DOHH2 (cell line): ENCODE data around the gene UPK1A.
A peak's percentile ranks its signal among the peaks of the same experiment; 100 is the strongest.

Source experiments
- H3F3A ChIP-seq: fragments of 200-600 bp; sonication (generic), shearing (Covaris generic); 2 replicates; pipeline ENCODE4 v1.6.0; 2016; ENCODE audit warnings: antibody characterized with exemption, mild to moderate bottlenecking; ENCODE audit not compliant: control insufficient read depth, insufficient read depth
- H3K27ac ChIP-seq: fragments of 200-600 bp; sonication (generic); 2 replicates; pipeline ENCODE4 v1.5.1; 2014; ENCODE audit warnings: low read depth, mild to moderate bottlenecking, low read length, moderate library complexity
- H3K27me3 ChIP-seq: fragments of 200-600 bp; sonication (generic); 2 replicates; pipeline ENCODE4 v1.6.1; 2014; ENCODE audit warnings: mild to moderate bottlenecking, low read length, mixed read lengths; ENCODE audit not compliant: control insufficient read depth
- H3K36me3 ChIP-seq: fragments of 200-600 bp; sonication (generic); 2 replicates; pipeline ENCODE4 v1.6.1; 2014; ENCODE audit warnings: mild to moderate bottlenecking, low read length, moderate library complexity, mixed read lengths; ENCODE audit not compliant: control insufficient read depth
- H3K4me1 ChIP-seq: fragments of 200-600 bp; sonication (generic); 2 replicates; pipeline ENCODE4 v1.6.1; 2014; ENCODE audit warnings: mild to moderate bottlenecking, low read length, mixed read lengths; ENCODE audit not compliant: control insufficient read depth
- H3K4me2 ChIP-seq: fragments of 200-600 bp; sonication (generic); 2 replicates; pipeline ENCODE4 v1.6.0; 2014; ENCODE audit warnings: mild to moderate bottlenecking, low read length, moderate library complexity
- H3K4me3 ChIP-seq: fragments of 200-600 bp; sonication (generic); 2 replicates; pipeline ENCODE4 v1.5.1; 2014; ENCODE audit warnings: mild to moderate bottlenecking, low read length, mixed read lengths
- H3K79me2 ChIP-seq: fragments of 200-600 bp; sonication (generic); 2 replicates; pipeline ENCODE4 v1.6.1; 2014; ENCODE audit warnings: mild to moderate bottlenecking, low read length, mixed read lengths; ENCODE audit not compliant: control insufficient read depth
- H3K9me2 ChIP-seq: fragments of 200-600 bp; sonication (generic); replicated peaks from 2 replicates; pipeline ENCODE4 v1.6.1; 2014; ENCODE audit warnings: mild to moderate bottlenecking, low read length, mixed read lengths; ENCODE audit not compliant: control insufficient read depth
- H3K9me3 ChIP-seq: fragments of 200-600 bp; sonication (generic); 2 replicates; pipeline ENCODE4 v1.6.1; 2014; ENCODE audit warnings: antibody characterized with exemption, low read length, mixed read lengths; ENCODE audit not compliant: control insufficient read depth, insufficient read depth
- H4K20me1 ChIP-seq: fragments of 200-600 bp; sonication (generic); 2 replicates; pipeline ENCODE4 v1.6.0; 2014; ENCODE audit warnings: low read depth, mild to moderate bottlenecking, antibody characterized with exemption, low read length, moderate library complexity; ENCODE audit not compliant: control insufficient read depth, insufficient read depth
- EZH2phosphoT487 ChIP-seq: fragments of 200-600 bp; sonication (generic); IDR thresholded peaks from 2 replicates; pipeline ENCODE4 v1.6.1; 2017; ENCODE audit warnings: borderline replicate concordance, mild to moderate bottlenecking, antibody characterized with exemption, low read length, moderate library complexity, mixed read lengths
- TF ChIP-seq, protein P1 (sequence below): fragments of 200-600 bp; sonication (generic); IDR thresholded peaks from one replicate; pipeline ENCODE4 v1.5.1; 2014; ENCODE audit warnings: antibody characterized with exemption, mild to moderate bottlenecking, low read depth, low read length; ENCODE audit not compliant: poor library complexity, severe bottlenecking

The UPK1A gene

DNA sequence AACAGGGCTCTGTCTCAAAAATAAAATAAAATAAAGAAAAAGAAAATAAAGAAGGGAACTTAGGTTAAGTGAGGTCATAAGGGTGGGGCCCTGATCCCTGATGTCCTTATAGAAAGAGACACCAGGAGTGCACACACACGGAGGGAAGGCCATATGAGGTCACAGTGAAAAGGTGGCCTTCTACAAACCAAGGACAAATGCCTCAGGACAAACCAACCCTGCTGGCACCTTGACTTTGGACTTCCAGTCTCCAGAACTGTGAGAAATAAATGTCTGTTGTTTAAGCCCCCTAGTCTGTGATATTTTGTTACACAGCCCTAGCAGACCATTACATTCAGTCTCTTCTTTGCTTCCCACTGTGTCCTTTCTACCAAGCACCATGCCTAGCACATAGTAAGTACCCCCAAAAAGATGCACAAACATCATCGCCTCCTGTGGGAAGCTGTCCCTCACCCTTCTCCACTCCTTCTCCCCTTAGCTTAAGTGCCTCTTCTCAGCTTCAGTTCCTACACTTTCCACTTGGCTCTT, 29.6 kb downstream of the UPK1A start:
- H3K27me3 ChIP-seq = 0 out of 2 replicates have a peak, but pooled peaks cover 2% of the 10 kb centered on the region
- no peak overlapping the region for H3K4me3 ChIP-seq
- peaks cover 4% of the 10 kb centered on the region; the same call in 1 of the 2 replicates for H3K4me1 ChIP-seq
- H3K36me3 ChIP-seq = no peaks in the 10 kb centered on the region
- no peaks in the 10 kb centered on the region for H3F3A ChIP-seq
- peaks cover 3% of the 10 kb centered on the region; the same call in 1 of the 2 replicates for H4K20me1 ChIP-seq
- no peaks in the 10 kb centered on the region for H3K9me3 ChIP-seq
- TF ChIP-seq EZH2phosphoT487 = no peak
- TF ChIP-seq, protein P1, sequence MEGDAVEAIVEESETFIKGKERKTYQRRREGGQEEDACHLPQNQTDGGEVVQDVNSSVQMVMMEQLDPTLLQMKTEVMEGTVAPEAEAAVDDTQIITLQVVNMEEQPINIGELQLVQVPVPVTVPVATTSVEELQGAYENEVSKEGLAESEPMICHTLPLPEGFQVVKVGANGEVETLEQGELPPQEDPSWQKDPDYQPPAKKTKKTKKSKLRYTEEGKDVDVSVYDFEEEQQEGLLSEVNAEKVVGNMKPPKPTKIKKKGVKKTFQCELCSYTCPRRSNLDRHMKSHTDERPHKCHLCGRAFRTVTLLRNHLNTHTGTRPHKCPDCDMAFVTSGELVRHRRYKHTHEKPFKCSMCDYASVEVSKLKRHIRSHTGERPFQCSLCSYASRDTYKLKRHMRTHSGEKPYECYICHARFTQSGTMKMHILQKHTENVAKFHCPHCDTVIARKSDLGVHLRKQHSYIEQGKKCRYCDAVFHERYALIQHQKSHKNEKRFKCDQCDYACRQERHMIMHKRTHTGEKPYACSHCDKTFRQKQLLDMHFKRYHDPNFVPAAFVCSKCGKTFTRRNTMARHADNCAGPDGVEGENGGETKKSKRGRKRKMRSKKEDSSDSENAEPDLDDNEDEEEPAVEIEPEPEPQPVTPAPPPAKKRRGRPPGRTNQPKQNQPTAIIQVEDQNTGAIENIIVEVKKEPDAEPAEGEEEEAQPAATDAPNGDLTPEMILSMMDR = no peak
- no peak overlapping the region for H3K4me2 ChIP-seq
- no peaks in the 10 kb centered on the region for H3K79me2 ChIP-seq
- no peaks in the 10 kb centered on the region for H3K9me2 ChIP-seq
- no peak overlapping the region for H3K27ac ChIP-seq

- Histone ChIP-seq H3K36me3 (no peaks in the 10 kb centered on the region), H4K20me1 (peaks cover 3% of the 10 kb centered on the region; the same call in 1 of the 2 replicates), H3K9me3 (no peaks in the 10 kb centered on the region), H3K9me2 (no peaks in the 10 kb centered on the region), H3K27me3 (0 out of 2 replicates have a peak, but pooled peaks cover 2% of the 10 kb centered on the region), H3K27ac (no peak overlapping the region), H3F3A (no peaks in the 10 kb centered on the region), H3K4me2 (no peak overlapping the region), H3K4me1 (peaks cover 4% of the 10 kb centered on the region; the same call in 1 of the 2 replicates), H3K4me3 (no peak overlapping the region), H3K79me2 (no peaks in the 10 kb centered on the region)
- TF ChIP-seq EZH2phosphoT487 = no peak
- TF ChIP-seq, protein P1 = no peak
These were observed 30.5 kb downstream of the UPK1A start for GRCh38 chr19:35696835-35697234.

- H3K27ac ChIP-seq = no peak overlapping the region
- peak overlapping the region; percentile 83 for H3K4me3 ChIP-seq
- TF ChIP-seq, protein P1 = no peak
- TF ChIP-seq EZH2phosphoT487 = no peak
- no peaks in the 10 kb centered on the region for H3F3A ChIP-seq
- H4K20me1 ChIP-seq = no peaks in the 10 kb centered on the region
- H3K79me2 ChIP-seq = no peaks in the 10 kb centered on the region
- H3K36me3 ChIP-seq = no peaks in the 10 kb centered on the region
- peak overlapping the region; percentile 96 for H3K4me2 ChIP-seq
- no peaks in the 10 kb centered on the region for H3K9me3 ChIP-seq
- H3K4me1 ChIP-seq = peaks cover 5% of the 10 kb centered on the region
- no peaks in the 10 kb centered on the region for H3K27me3 ChIP-seq
- no peaks in the 10 kb centered on the region for H3K9me2 ChIP-seq
These were observed 36.1 kb downstream of the UPK1A start for GRCh38 chr19:35702223-35703012.
